ENCODE results near the gene KNTC1.

Gene KNTC1

DNA sequence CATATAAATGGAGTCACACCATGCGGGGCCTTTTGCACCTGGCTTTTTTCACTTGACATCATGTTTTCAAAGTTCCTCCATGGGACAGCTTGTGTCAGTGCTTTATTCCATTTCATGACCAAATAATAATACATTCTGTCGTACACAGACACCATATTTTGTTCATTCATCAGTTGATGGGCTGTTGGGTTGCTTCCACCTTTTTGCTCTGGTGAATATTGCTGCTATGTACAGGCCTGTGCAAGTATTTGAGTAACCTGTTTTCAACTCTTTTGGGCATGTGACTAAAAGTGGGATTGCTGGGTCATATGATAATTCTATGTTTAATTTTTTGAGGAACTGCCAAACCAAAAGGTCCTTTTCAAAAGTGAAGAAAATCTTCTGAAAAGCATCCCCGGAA lies 129.2 kb downstream of the KNTC1 start:
- no peak for DNase-seq

DNA sequence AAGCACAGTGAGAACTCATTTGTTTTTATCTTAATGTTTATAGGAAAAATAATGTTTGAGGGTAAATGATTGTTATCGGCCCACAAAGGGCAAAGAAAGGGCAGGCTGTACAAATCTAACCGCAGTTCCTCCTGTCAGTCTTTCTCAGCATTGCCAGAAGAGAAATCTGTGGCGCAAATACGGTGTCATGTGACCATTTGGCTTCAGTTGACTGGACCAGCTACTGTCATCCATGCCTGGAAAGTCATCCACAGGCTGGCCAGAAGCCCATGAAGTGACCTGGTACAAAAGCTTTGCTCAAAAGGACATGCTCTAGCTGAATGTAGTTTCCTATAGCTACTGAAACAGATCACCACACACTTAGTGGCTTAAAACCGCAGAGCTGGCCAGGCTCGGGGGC lies 132.5 kb downstream of the KNTC1 start:
- no peak for DNase-seq

DNA sequence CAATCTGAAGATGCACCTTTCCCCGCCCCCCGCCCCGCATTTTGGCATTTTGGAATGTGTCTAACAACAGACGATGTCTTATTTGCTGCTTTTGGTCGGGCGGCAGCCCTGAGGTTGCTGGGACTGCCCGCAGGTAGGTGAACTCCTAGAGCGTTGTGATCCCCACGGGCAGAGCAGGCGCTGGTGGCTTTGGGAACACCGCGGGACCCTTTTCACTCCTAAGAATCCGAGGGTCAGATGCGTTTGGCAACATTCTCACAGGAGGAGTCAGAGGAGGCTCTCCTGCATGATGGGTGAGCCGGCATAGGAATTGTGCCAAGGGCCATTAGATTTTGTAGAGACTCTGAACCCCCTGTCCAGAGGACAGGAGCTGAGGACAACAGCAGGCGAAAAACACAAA lies 134.2 kb downstream of the KNTC1 start:
- DNase-seq = no peak

DNA sequence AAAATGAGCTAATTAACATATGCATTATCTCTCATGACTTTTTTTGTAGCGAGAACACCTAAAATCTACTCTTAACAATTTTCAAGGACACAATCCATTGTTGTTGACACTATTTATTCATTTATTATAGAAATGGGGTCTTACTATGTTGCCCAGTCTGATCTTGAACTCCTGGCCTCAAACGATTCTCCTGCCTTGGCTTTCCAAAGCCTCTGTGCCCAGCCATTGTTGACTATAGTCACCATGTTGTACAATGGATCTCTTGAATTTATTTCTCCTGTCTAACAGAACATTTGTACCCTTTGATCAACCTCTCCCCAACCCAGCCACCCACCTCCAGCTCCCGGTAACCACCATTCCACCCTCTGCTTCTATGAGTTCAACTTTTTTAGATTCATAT lies 134.9 kb downstream of the KNTC1 start:
- no peak for DNase-seq

DNA sequence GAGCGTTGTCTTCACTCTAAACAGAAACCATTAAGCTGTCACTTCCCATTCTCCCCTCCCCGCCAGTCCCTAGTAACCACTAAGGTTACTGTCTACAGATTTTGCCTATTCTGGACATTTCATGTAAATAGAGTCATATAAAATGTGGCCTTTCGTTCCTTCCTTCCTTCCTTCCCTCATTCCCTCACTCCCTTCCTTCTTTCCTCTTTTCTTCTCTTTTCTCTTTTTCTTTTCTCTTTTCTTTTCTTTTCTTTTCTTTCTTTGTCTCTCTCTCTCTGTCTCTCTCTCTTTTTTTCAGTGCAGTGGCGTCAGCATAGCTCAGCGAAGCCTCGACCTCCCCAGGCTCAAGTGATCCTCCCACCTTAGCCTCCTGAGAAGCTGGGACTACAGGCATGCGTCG lies 138.3 kb downstream of the KNTC1 start:
- DNase-seq = no peak

DNA sequence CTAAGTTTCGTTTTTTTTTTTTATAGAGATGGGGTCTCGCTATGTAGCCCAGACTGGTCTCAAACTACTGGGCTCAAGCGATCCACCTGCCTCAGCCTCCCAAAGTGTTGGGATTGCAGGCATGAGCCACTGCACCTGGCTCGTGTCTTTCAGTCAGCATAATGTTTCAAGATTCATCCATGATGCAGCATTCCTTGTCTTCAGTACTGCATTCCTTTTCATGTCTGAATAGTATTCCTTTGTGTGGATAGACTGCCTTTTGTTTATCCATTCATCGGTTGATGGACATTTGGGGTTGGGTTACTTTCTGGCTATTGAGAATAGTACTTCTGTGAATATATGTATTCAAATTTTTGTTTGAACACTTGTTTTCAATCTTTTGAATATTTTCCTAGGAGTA lies 138.7 kb downstream of the KNTC1 start:
- no peak for DNase-seq

DNA sequence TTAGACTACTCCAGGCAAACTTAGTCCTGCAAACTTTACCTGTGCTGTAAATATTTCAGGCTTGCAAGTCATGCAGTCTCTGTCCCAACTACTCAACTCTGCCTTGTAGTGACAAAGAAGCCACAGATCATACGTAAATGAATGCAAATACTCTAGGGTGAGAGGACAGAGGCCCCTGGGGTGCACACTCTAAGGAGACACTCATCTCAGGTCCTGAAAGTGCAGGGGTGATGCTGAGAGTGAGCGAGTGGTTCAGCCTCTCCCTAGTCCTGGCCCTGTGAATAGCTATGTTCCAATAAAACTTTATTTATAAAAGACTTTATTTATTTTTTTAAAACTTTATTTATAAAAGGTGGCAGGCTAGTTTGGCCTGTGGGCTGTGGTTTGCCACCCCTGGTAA lies 141.2 kb downstream of the KNTC1 start:
- DNase-seq = no peak

DNA sequence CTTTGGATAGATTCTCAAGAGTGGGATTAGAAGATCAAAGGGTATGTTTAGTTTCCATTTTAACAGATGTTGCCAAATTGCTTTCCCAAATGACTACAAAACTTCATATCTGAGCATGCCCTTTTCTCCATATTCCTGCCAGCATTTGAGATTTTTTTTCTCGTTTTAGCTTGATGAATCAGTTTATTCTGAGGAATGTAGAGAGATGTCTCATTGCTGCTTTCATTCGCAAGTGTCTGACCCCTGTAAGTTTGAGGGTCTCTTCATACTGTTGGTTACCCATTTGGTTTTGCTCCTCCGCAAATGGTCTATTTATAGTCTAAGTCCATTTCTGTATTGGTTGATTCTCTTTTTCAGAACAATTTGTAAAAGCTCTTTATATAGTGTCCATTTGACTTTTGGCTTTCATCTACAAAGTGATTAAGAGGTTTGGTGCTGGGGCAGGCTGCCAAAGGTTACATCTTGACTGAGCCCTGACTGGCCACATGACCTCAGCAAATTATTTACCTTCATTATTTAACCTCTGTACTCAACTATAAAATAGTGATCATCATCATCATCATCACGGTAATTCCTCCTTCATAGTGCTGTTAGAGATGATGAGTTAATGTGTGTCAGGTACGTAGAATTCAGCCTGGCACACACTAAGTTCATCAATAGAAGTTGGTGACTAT lies 142.5 kb downstream of the KNTC1 start:
- DNase-seq = peak; percentile 38

DNA sequence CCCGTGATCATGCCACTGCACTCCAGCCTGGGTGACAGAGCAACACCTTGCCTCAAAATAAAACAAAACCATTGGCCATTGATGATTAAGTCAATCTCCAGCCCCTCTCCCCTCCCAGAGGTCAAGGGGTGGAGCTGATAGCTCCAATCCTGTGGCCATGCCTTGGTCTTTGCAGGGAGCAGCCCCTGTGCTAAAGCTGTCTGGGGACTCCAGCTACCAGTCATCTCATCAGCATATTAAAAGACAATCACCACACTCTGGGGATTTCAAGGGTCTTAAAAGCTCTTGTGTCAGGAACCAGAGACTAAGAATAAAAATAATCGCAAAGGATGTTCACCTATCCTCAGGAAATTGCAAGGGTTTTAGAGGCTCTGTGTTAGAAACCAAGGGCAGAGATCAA lies 145.5 kb downstream of the KNTC1 start:
- DNase-seq = no peak
